Right cardiac atrium (tissue), 5 donors: Measurements from ENCODE around the gene PNMA5. TPM values are rescaled to one million over a fixed set of nuclear protein-coding genes. Genes with fewer than 3 reads are reported as not detected.

Experiments
- ATAC-seq, 2 donors: fragments of 200-7000 bp; cut with Tn5 transposase; one replicate each; pipeline versions ENCODE4 v1.8.0 to v1.9.1; 2020; ENCODE audit warnings: moderate library complexity in 2 of 2, mild to moderate bottlenecking in 1 of 2
- DNase-seq, 3 donors: peaks; one replicate each; pipeline ENCODE4 v3.0.0-alpha.2; 2020
- H3K27ac ChIP-seq: one replicate; pipeline ENCODE4 v1.5.1; 2013; ENCODE audit warnings: mild to moderate bottlenecking, low read length, control low read depth, moderate library complexity
- H3K27me3 ChIP-seq: one replicate; pipeline ENCODE4 v1.6.1; 2013; ENCODE audit not compliant: control insufficient read depth, insufficient read depth
- H3K4me1 ChIP-seq: one replicate; pipeline ENCODE4 v1.6.1; 2013; ENCODE audit warnings: low read length; ENCODE audit not compliant: control insufficient read depth, insufficient read depth
- H3K4me3 ChIP-seq: one replicate; pipeline ENCODE4 v1.5.1; 2013; ENCODE audit warnings: low read length, control low read depth
- H3K9me3 ChIP-seq: one replicate; pipeline ENCODE4 v1.6.1; 2013; ENCODE audit warnings: low read length; ENCODE audit not compliant: control insufficient read depth
- WGBS: extraction: QIAGEN DNeasy Blood & Tissue Kit; methylation state at CpG from one replicate; pipeline ENCODE4 v1.1.7; 2013; 5-methylcytosine and 5-hydroxymethylcytosine counted together
- intact Hi-C, 4 donors: fragments of 100-400 bp; cut with DNase I; formaldehyde crosslinking; loops; one replicate each; pipeline versions ENCODE4 v1.11.0 to v1.14.0; 2022 to 2023
- polyA plus RNA-seq: library from polyadenylated mRNA; stranded (reverse); fragments of 200-250 nt; gene quantifications from one replicate; pipeline ENCODE4 v1.2.3, GENCODE V29; 2013
- total RNA-seq, 4 donors: library from RNA; stranded (reverse); fragmentation: NEBNext Ultra II Directional; extraction: Animal tissue kit (Norgen Biotek cat#: 25700); gene quantifications; one replicate each; pipeline ENCODE4 v1.2.1, GENCODE V29; 2021
- donor health status: healthy with polysubstance abuse.
- donor health status: DM: no; HTN: yes; CAD: no.
- donor health status: DM: no; HTN: no; CAD: no.
- donor health status: DM: no; HTN: yes; CAD: no; lungs with severe emphysema.
- donor health status: DM: yes; HTN: yes; CAD: no.

The PNMA5 gene
- total and polyA plus RNA-seq, 5 donors: 0.12 TPM; not detected in 4

GRCh38 chrX:152958524-152959465, 35.1 kb downstream of the PNMA5 start:
- peaks cover 2% of the 10 kb centered on the region for H3K4me1 ChIP-seq
- DNase-seq (peak; percentile 90 to 95 (median 95)), ATAC-seq (peak; percentile 98 to 99)
- H3K4me3 ChIP-seq: peak overlapping the region; percentile 40
- intact Hi-C loops: no loop called here
- H3K9me3 ChIP-seq: no peaks in the 10 kb centered on the region
- no peaks in the 10 kb centered on the region for H3K27me3 ChIP-seq
- H3K27ac ChIP-seq: peak overlapping the region; percentile 51
- 24% methylated on average over 53 of the region's 53 CpGs for WGBS

DNA sequence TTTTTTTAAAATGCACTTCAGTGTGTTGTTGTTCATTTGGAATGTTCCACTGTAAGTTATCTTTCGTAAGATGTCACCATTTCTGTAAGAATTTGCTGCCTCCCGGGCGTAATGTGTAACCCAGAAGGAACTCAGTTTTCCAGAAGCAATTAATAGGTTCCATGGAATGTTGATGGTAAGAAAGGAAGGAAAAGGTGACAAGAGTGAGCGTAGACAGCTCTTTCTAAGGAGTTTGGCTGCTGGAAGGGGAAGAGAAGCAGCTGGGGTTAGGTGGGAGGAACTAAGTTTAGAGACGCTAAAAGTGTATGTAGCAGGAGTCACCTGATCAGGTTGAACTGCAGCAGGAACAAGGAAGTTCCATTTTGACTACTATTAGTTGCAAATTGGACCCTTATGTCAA, 35.9 kb downstream of the PNMA5 start:
- Histone ChIP-seq H3K27ac (no peak overlapping the region), H3K27me3 (no peaks in the 10 kb centered on the region), H3K9me3 (no peaks in the 10 kb centered on the region), H3K4me1 (peaks cover 2% of the 10 kb centered on the region), H3K4me3 (no peak overlapping the region)
- intact Hi-C loops: no loop called here
- WGBS: 73% methylated on average over 5 of the region's 5 CpGs
- DNase-seq (no peak), ATAC-seq (no peak)

DNA sequence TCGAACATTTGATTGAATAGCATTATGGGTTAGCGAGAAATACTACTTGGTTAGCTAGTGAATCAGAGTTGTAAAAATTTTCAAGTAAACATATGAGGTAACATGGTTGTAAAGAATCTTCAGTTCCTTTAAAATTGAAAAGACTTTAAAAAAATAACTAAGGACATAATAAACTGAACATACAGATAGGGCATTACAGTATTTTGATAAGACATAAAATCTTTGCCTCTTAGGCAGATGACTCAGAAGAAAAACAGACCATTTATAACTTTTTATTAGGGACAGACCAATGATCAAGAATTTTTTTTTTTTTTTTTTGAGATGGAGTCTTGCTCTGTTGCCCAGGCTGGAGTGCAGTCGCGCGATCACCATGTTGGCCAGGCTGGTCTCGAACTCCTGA, 43.1 kb downstream of the PNMA5 start:
- H3K4me3 ChIP-seq: no peak overlapping the region
- H3K27ac ChIP-seq: no peak overlapping the region
- 94% methylated on average over 6 of the region's 6 CpGs for WGBS
- H3K27me3 ChIP-seq: no peaks in the 10 kb centered on the region
- DNase-seq: no peak
- ATAC-seq: no peak
- no peaks in the 10 kb centered on the region for H3K4me1 ChIP-seq
- intact Hi-C loops: no loop called here
- no peaks in the 10 kb centered on the region for H3K9me3 ChIP-seq

DNA sequence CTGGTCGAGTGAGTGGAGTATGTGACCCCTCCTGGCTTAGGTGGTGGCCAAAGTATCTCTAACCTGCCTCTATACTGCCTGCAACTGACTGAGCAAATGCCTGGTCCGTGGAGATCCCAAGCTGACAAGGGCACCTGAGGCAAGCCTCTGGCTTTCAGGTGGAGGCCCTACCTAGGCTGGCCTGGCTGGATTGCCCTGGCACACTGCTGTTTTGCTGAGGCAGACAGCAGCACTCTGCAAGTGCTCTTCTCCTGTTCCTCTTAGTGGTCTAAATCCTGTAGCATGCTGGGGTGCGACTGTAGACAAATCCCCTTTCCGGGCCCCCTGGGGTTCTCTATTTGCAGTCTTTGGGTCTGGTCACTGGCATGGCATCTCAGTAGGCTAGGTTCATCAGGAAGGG, 44.8 kb downstream of the PNMA5 start:
- Histone ChIP-seq H3K27ac (no peak overlapping the region), H3K9me3 (no peaks in the 10 kb centered on the region), H3K4me1 (no peaks in the 10 kb centered on the region), H3K4me3 (no peak overlapping the region), H3K27me3 (no peaks in the 10 kb centered on the region)
- no peak for ATAC-seq
- intact Hi-C loops: no loop called here
- 65% methylated on average over 4 of the region's 4 CpGs for WGBS
- no peak for DNase-seq

GRCh38 chrX:152946681-152947080, 47.2 kb downstream of the PNMA5 start:
- 89% methylated on average over 6 of the region's 6 CpGs for WGBS
- H3K4me1 ChIP-seq: no peaks in the 10 kb centered on the region
- H3K4me3 ChIP-seq: no peak overlapping the region
- no peaks in the 10 kb centered on the region for H3K9me3 ChIP-seq
- ATAC-seq: no peak
- no peak for DNase-seq
- no peaks in the 10 kb centered on the region for H3K27me3 ChIP-seq
- H3K27ac ChIP-seq: no peak overlapping the region
- intact Hi-C loops: no loop called here

GRCh38 chrX:152945021-152945979, 48.6 kb downstream of the PNMA5 start:
- H3K4me3 ChIP-seq: no peak overlapping the region
- H3K27ac ChIP-seq: no peak overlapping the region
- intact Hi-C loops: no loop called here
- 95% methylated on average over 11 of the region's 11 CpGs for WGBS
- no peaks in the 10 kb centered on the region for H3K27me3 ChIP-seq
- H3K4me1 ChIP-seq: no peaks in the 10 kb centered on the region
- DNase-seq (no peak), ATAC-seq (no peak)
- no peaks in the 10 kb centered on the region for H3K9me3 ChIP-seq

- DNase-seq: no peak
- H3K27ac ChIP-seq: no peak overlapping the region
- ATAC-seq: no peak
- no peaks in the 10 kb centered on the region for H3K27me3 ChIP-seq
- H3K4me3 ChIP-seq: no peak overlapping the region
- 95% methylated on average over 1 of the region's 1 CpG for WGBS
- no peaks in the 10 kb centered on the region for H3K4me1 ChIP-seq
- no peaks in the 10 kb centered on the region for H3K9me3 ChIP-seq
- intact Hi-C loops: no loop called here
These were observed 50.1 kb downstream of the PNMA5 start for GRCh38 chrX:152943826-152944225.

DNA sequence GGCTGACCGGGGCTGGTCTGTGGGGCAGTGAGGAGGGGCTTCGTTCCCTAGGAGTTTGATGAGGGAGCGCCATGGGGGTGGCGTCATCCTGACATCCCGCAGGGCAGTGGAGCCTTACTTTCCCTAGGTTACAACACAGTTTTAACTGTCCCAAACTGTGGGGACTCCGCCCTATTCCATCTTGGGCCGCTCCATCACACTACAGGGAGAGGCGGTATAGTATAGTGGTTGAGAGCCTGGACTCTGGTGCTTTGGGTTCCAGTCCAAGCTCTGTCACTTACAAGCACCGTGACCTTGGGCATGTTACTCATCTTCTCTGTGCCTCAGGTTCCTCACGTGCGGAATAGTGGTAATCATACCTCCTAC, 51.9 kb downstream of the PNMA5 start:
- DNase-seq (no peak), ATAC-seq (peak in 1 of 2 donors; percentile 30)
- H3K27ac ChIP-seq: peak overlapping the region; percentile 91
- H3K4me3 ChIP-seq: peak overlapping the region; percentile 38
- no peaks in the 10 kb centered on the region for H3K27me3 ChIP-seq
- intact Hi-C loops: no loop called here
- H3K9me3 ChIP-seq: no peaks in the 10 kb centered on the region
- WGBS: 43% methylated on average over 11 of the region's 11 CpGs
- H3K4me1 ChIP-seq: no peaks in the 10 kb centered on the region

GRCh38 chrX:152941328-152942076, 52.4 kb downstream of the PNMA5 start:
- under 1% methylated on average over 69 of the region's 70 CpGs for WGBS
- H3K27me3 ChIP-seq: no peaks in the 10 kb centered on the region
- peak overlapping the region; percentile 91 for H3K27ac ChIP-seq
- no peaks in the 10 kb centered on the region for H3K9me3 ChIP-seq
- no peaks in the 10 kb centered on the region for H3K4me1 ChIP-seq
- DNase-seq (peak; percentile 92 to 96 (median 96)), ATAC-seq (peak; percentile 96 to 97)
- peak overlapping the region; percentile 69 for H3K4me3 ChIP-seq
- intact Hi-C loops: no loop called here
